HepG2 (cell line): ENCODE data around the gene DLX5. TPM values are rescaled to one million over a fixed set of nuclear protein-coding genes. Genes with fewer than 3 reads are reported as not detected.

ENCODE experiments used
- ATF7-NPFF ChIP-seq: sonication (generic); formaldehyde crosslinking; IDR thresholded peaks from 2 replicates; pipeline ENCODE4 v1.8.1; 2023; ENCODE audit warnings: mild to moderate bottlenecking, low read depth, missing genetic modification reagents, moderate library complexity
- BHLHE40 ChIP-seq: IDR thresholded peaks from 2 replicates; pipeline ENCODE4 v1.6.1; 2011; ENCODE audit warnings: low read length, improper control_type of control experiment
- CHD4 ChIP-seq: fragments of 200-600 bp; sonication (generic); IDR thresholded peaks from 2 replicates; pipeline ENCODE4 v1.7.0; 2017; ENCODE audit warnings: mild to moderate bottlenecking, low read length, borderline replicate concordance
- DMAP1 ChIP-seq: IDR thresholded peaks from 2 replicates; pipeline ENCODE4 v1.6.1; 2016
- DNMT1 ChIP-seq: sonication (generic); formaldehyde crosslinking; IDR thresholded peaks from 2 replicates; pipeline ENCODE4 v1.5.1; 2020; ENCODE audit warnings: mild to moderate bottlenecking, missing genetic modification reagents
- KLF11 ChIP-seq: IDR thresholded peaks from 2 replicates; pipeline ENCODE4 v1.6.1; 2016; ENCODE audit warnings: missing compliant biosample characterization
- PHF20 ChIP-seq: sonication (generic); formaldehyde crosslinking; IDR thresholded peaks from 2 replicates; pipeline ENCODE4 v1.5.0; 2020; ENCODE audit warnings: mild to moderate bottlenecking, missing genetic modification reagents
- RAD51 ChIP-seq: fragments of 450-650 bp; IDR thresholded peaks from 2 replicates; pipeline ENCODE4 v1.6.1; 2016; ENCODE audit warnings: borderline replicate concordance
- RARA ChIP-seq: IDR thresholded peaks from 2 replicates; pipeline ENCODE4 v1.6.1; 2016; ENCODE audit warnings: missing genetic modification reagents, missing compliant biosample characterization
- RCOR2 ChIP-seq: IDR thresholded peaks from 2 replicates; pipeline ENCODE4 v1.6.1; 2016; ENCODE audit warnings: missing biosample characterization, missing genetic modification reagents
- RELA ChIP-seq: sonication (generic); formaldehyde crosslinking; IDR thresholded peaks from 2 replicates; pipeline ENCODE4 v1.4.0; 2020; ENCODE audit warnings: missing genetic modification reagents
- RFX5 ChIP-seq: IDR thresholded peaks from 2 replicates; pipeline ENCODE4 v1.6.1; 2011; ENCODE audit warnings: low read depth, low read length, improper control_type of control experiment
- SP4 ChIP-seq: sonication (generic); formaldehyde crosslinking; IDR thresholded peaks from 2 replicates; pipeline ENCODE4 v1.8.1; 2023; ENCODE audit warnings: mild to moderate bottlenecking, missing genetic modification reagents
- TFE3 ChIP-seq: IDR thresholded peaks from 2 replicates; pipeline ENCODE4 v1.6.1; 2016
- U2AF2 ChIP-seq: fragments of 200-400 bp; formaldehyde crosslinking; IDR thresholded peaks from 2 replicates; pipeline ENCODE4 v1.6.1; 2017; ENCODE audit warnings: low read depth, mild to moderate bottlenecking, low read length
- ZBTB43 ChIP-seq: sonication (generic); formaldehyde crosslinking; conservative IDR thresholded peaks from 2 replicates; pipeline ENCODE4 v1.4.0; 2020; ENCODE audit warnings: missing genetic modification reagents
- ZMYM3 ChIP-seq: sonication (generic); formaldehyde crosslinking; IDR thresholded peaks from 2 replicates; pipeline ENCODE4 v1.5.1; 2020; ENCODE audit warnings: mild to moderate bottlenecking, missing genetic modification reagents
- ZNF234 ChIP-seq: sonication (generic); formaldehyde crosslinking; conservative IDR thresholded peaks from 2 replicates; pipeline ENCODE4 v1.5.1; 2020; ENCODE audit warnings: mild to moderate bottlenecking, missing genetic modification reagents
- ZNF354B ChIP-seq: sonication (generic); formaldehyde crosslinking; IDR thresholded peaks from 2 replicates; pipeline ENCODE4 v1.8.0; 2022; ENCODE audit warnings: mild to moderate bottlenecking, missing genetic modification reagents
- ZNF468 ChIP-seq: sonication (generic); formaldehyde crosslinking; IDR thresholded peaks from 2 replicates; pipeline ENCODE4 v1.8.0; 2022; ENCODE audit warnings: mild to moderate bottlenecking, moderate library complexity, missing genetic modification reagents
- ZNF720 ChIP-seq: sonication (generic); formaldehyde crosslinking; IDR thresholded peaks from 2 replicates; pipeline ENCODE4 v1.4.0; 2020; ENCODE audit warnings: missing genetic modification reagents
- ZNF782 ChIP-seq: sonication (generic); formaldehyde crosslinking; IDR thresholded peaks from 2 replicates; pipeline ENCODE4 v1.4.0; 2020; ENCODE audit warnings: missing genetic modification reagents, mild to moderate bottlenecking, borderline replicate concordance
- polyA plus RNA-seq, 8 experiments: library from polyadenylated mRNA; depleted of rRNA in 3 of 8; stranded (reverse) in 7 of 8; unstranded in 1 of 8; fragments of >200 nt; fragmentation: Illumina TruSeq in 4 of 8; extraction: Trizol in 4 of 8; gene quantifications; 2 replicates each; pipeline versions ENCODE4 v1.2.1 to v1.2.3, GENCODE V29; 2011 to 2016; ENCODE audit warnings: low read depth in 4 of 8, missing spikeins in 1 of 8, mixed read lengths in 1 of 8; ENCODE audit not compliant: insufficient read depth in 1 of 8
- total RNA-seq, 5 experiments: library from RNA; depleted of rRNA; stranded (reverse); fragments of >200 nt; fragmentation: Illumina TruSeq; extraction: Trizol; gene quantifications; 2 replicates each; pipeline ENCODE4 v1.2.3, GENCODE V29; 2016; ENCODE audit warnings: low read depth in 1 of 5
- TF ChIP-seq, protein P1 (sequence below): sonication (generic); formaldehyde crosslinking; conservative IDR thresholded peaks from 2 replicates; pipeline ENCODE4 v1.8.0; 2022; ENCODE audit warnings: low read depth, missing genetic modification reagents
- TF ChIP-seq, protein P2 (sequence below): sonication (generic); formaldehyde crosslinking; IDR thresholded peaks from 2 replicates; pipeline ENCODE4 v1.5.0; 2020; ENCODE audit warnings: missing genetic modification reagents
- TF ChIP-seq, protein P3 (sequence below): sonication (generic); formaldehyde crosslinking; IDR thresholded peaks from 2 replicates; pipeline ENCODE4 v1.9.0; 2021; ENCODE audit warnings: missing genetic modification reagents, mild to moderate bottlenecking, borderline replicate concordance

DLX5 gene
- total and polyA plus RNA-seq, 2 of the 13 experiments (the other 11 are each of a cell fraction or from before 2014, with no cell fraction given): not detected

- TF ChIP-seq TFE3 (CRISPR knock-in tag) (no peak), ZNF354B (no peak), SP4 (no peak), ZMYM3 (CRISPR knock-in tag) (no peak), CHD4 (no peak), DMAP1 (no peak), ZNF468 (no peak), U2AF2 (no peak), ATF7-NPFF (CRISPR knock-in tag) (no peak), RCOR2 (CRISPR knock-in tag) (no peak), ZBTB43 (CRISPR knock-in tag) (no peak), PHF20 (no peak), DNMT1 (CRISPR knock-in tag) (0 out of 2 replicates have a peak, but pooled peaks have one; percentile 48), ZNF234 (CRISPR knock-in tag) (no peak), RFX5 (no peak), RELA (CRISPR knock-in tag) (no peak), KLF11 (CRISPR knock-in tag) (no peak), ZNF720 (CRISPR knock-in tag) (no peak), BHLHE40 (no peak), RARA (0 out of 2 replicates have a peak, but pooled peaks have one; percentile 5), RAD51 (no peak), ZNF782 (CRISPR knock-in tag) (0 out of 2 replicates have a peak, but pooled peaks have one; percentile 31)
- TF ChIP-seq, protein P1, sequence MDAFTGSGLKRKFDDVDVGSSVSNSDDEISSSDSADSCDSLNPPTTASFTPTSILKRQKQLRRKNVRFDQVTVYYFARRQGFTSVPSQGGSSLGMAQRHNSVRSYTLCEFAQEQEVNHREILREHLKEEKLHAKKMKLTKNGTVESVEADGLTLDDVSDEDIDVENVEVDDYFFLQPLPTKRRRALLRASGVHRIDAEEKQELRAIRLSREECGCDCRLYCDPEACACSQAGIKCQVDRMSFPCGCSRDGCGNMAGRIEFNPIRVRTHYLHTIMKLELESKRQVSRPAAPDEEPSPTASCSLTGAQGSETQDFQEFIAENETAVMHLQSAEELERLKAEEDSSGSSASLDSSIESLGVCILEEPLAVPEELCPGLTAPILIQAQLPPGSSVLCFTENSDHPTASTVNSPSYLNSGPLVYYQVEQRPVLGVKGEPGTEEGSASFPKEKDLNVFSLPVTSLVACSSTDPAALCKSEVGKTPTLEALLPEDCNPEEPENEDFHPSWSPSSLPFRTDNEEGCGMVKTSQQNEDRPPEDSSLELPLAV (CRISPR knock-in tag): no peak
- TF ChIP-seq, protein P2, sequence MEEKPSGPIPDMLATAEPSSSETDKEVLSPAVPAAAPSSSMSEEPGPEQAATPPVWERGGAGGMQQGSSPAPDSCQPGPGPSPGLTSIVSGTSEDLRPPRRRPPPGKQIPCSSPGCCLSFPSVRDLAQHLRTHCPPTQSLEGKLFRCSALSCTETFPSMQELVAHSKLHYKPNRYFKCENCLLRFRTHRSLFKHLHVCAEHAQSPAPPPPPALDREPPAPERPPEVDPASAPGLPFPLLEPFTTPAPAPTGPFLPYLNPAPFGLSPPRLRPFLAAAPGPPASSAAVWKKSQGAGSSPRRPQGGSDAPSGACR (CRISPR knock-in tag): no peak
- TF ChIP-seq, protein P3, sequence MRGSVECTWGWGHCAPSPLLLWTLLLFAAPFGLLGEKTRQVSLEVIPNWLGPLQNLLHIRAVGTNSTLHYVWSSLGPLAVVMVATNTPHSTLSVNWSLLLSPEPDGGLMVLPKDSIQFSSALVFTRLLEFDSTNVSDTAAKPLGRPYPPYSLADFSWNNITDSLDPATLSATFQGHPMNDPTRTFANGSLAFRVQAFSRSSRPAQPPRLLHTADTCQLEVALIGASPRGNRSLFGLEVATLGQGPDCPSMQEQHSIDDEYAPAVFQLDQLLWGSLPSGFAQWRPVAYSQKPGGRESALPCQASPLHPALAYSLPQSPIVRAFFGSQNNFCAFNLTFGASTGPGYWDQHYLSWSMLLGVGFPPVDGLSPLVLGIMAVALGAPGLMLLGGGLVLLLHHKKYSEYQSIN (CRISPR knock-in tag): no peak
Observed at GRCh38 chr7:97006816-97007582, 17.6 kb downstream of the DLX5 start (continued).
